ENCODE measurements around the gene TRPV6. TPM values are rescaled to one million over a fixed set of nuclear protein-coding genes. Genes with fewer than 3 reads are reported as not detected.

TRPV6 gene
- total RNA-seq, 1 donor from 2014 or later = 0.38 TPM

DNA sequence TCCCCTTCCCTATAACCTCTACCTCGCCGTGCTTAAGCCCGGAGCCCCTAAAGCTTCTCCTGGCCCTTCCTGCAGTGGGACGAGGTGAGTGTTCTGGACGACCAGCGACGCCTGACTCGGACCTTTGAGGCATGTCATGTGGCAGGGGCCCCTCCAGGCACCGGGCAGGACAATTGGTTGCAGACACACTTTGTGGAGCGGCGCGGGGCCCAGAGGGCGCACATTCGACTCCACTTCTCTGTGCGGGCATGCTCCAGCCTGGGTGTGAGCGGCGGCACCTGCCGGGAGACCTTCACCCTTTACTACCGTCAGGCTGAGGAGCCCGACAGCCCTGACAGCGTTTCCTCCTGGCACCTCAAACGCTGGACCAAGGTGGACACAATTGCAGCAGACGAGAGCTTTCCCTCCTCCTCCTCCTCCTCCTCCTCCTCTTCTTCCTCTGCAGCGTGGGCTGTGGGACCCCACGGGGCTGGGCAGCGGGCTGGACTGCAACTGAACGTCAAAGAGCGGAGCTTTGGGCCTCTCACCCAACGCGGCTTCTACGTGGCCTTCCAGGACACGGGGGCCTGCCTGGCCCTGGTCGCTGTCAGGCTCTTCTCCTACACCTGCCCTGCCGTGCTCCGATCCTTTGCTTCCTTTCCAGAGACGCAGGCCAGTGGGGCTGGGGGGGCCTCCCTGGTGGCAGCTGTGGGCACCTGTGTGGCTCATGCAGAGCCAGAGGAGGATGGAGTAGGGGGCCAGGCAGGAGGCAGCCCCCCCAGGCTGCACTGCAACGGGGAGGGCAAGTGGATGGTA, 21.5 kb downstream of the TRPV6 start:
- no peak overlapping the region for H3K4me3 ChIP-seq
- peak; percentile 59 for DNase-seq

DNA sequence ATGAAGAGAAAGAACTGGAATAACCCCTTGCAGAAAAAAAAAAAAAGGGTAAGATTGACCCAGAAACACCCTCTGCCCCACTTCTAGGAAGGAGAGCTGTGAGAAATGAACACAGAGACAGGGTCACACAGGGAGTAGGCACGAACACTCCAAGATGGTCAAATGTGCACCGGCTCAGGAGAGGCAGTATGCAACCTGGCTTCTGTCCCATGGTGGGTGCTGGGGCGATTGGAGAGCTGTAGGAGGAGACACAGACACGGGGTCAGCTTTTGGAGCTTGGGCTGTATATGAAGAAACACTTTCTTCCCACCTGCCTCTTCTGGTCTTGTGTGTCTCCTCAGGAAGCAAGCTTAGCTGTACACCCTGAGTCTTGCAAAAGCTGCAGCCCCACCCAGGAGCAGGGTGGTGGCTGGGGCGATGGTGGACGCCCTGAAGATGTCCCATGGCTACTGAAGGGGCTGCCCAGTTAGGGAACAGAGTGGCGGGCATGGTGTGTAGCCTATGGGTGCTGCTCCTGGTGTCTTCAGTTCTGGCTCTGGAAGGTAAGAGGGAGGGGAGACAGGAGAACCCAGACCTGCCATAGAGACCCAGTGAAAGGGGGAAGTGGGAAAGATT, 22.7 kb downstream of the TRPV6 start:
- ATAC-seq (no peak), DNase-seq (no peak)
- Histone ChIP-seq H3K27me3 (no peaks in the 10 kb centered on the region), H3K27ac (no peak overlapping the region), H3K4me1 (no peaks in the 10 kb centered on the region), H3K4me3 (no peak overlapping the region), H3K9me3 (no peaks in the 10 kb centered on the region), H3K36me3 (no peaks in the 10 kb centered on the region)
- intact Hi-C loops (cut with DNase I) = no loop called here
- TF ChIP-seq, protein P1, sequence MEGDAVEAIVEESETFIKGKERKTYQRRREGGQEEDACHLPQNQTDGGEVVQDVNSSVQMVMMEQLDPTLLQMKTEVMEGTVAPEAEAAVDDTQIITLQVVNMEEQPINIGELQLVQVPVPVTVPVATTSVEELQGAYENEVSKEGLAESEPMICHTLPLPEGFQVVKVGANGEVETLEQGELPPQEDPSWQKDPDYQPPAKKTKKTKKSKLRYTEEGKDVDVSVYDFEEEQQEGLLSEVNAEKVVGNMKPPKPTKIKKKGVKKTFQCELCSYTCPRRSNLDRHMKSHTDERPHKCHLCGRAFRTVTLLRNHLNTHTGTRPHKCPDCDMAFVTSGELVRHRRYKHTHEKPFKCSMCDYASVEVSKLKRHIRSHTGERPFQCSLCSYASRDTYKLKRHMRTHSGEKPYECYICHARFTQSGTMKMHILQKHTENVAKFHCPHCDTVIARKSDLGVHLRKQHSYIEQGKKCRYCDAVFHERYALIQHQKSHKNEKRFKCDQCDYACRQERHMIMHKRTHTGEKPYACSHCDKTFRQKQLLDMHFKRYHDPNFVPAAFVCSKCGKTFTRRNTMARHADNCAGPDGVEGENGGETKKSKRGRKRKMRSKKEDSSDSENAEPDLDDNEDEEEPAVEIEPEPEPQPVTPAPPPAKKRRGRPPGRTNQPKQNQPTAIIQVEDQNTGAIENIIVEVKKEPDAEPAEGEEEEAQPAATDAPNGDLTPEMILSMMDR (IDR thresholded peaks at IDR 0.05) = no peak

More for the DNA sequence above, 21.5 kb downstream of the TRPV6 start:
- H3K27me3 ChIP-seq = no peaks in the 10 kb centered on the region
- ATAC-seq = no peak
- H3K4me1 ChIP-seq = no peaks in the 10 kb centered on the region
- H3K27ac ChIP-seq = no peak overlapping the region
- TF ChIP-seq, protein P1 (IDR thresholded peaks at IDR 0.05) = no peak
- H3K9me3 ChIP-seq = no peaks in the 10 kb centered on the region
- intact Hi-C loops (cut with DNase I) = no loop called here
- H3K36me3 ChIP-seq = no peaks in the 10 kb centered on the region

DNA sequence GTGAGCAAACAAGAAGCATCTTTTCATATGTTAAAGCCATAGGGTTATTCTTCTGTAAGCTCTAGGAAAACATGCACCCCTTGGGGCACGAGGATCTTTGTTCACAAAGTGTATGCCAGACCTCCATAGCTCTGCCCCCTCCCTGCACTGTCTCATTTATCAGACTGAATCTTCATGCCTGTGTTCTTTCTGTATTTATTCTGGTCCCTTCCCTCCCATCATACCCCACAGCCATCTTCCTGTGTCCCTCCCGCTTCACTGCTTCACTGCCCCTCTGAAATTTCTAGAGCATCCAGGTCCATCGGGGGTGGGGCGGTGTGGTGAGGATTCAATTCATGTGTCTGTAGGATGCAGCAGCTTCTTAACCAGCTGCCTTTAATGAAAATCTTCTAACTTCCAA, 23.2 kb downstream of the TRPV6 start:
- no peak for ATAC-seq
- Histone ChIP-seq H3K4me3 (no peak overlapping the region), H3K27me3 (no peaks in the 10 kb centered on the region), H3K36me3 (no peaks in the 10 kb centered on the region), H3K27ac (no peak overlapping the region), H3K4me1 (no peaks in the 10 kb centered on the region), H3K9me3 (no peaks in the 10 kb centered on the region)
- TF ChIP-seq, protein P1 (IDR thresholded peaks at IDR 0.05) = no peak
- no peak for DNase-seq
- intact Hi-C loops (cut with DNase I) = no loop called here

DNA sequence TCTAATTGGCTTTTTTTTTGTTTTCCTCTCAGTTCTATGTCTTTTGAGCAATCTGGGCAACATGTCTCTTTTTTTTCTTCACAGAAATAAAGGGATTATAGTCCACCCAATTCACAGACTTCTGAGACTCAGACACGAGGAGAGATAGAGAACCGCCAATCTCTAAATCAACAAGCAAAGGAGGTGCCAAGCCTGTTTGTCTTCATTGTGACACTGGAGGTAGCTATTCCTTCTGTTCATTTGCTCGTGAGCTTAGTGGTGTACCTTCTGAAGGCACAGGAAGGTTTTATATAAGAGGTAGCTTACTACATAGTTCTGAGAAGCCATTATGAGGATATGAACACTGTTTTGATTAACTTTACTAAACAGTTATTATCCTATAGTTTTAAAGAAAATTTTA, 24.6 kb downstream of the TRPV6 start:
- no peaks in the 10 kb centered on the region for H3K36me3 ChIP-seq
- H3K27ac ChIP-seq = no peak overlapping the region
- TF ChIP-seq, protein P1 (IDR thresholded peaks at IDR 0.05) = no peak
- intact Hi-C loops (cut with DNase I) = no loop called here
- no peak overlapping the region for H3K4me3 ChIP-seq
- ATAC-seq (no peak), DNase-seq (no peak)
- no peaks in the 10 kb centered on the region for H3K9me3 ChIP-seq
- H3K4me1 ChIP-seq = peaks cover 2% of the 10 kb centered on the region
- no peaks in the 10 kb centered on the region for H3K27me3 ChIP-seq

- Histone ChIP-seq H3K9me3 (no peaks in the 10 kb centered on the region), H3K27me3 (no peaks in the 10 kb centered on the region), H3K4me3 (no peak overlapping the region), H3K4me1 (peaks cover 11% of the 10 kb centered on the region), H3K27ac (no peak overlapping the region), H3K36me3 (no peaks in the 10 kb centered on the region)
- DNase-seq (no peak), ATAC-seq (no peak)
- TF ChIP-seq, protein P1 (IDR thresholded peaks at IDR 0.05) = no peak
- intact Hi-C loops (cut with DNase I) = loop anchor here (10.0 kb wide), 1 partner anchor 145 kb away; no protein-coding TSS in a partner anchor
Observed at GRCh38 chr7:142859829-142860228, 25.7 kb downstream of the TRPV6 start.

Data from upper lobe of right lung (tissue), 1 donor.